ENCODE results near the gene MARF1.

- TF ChIP-seq TAF1 (IDR thresholded peaks at IDR 0.05; ENCODE audit: borderline replicate concordance, low read depth, low read length) (no peak), POLR2A (IDR thresholded peaks at IDR 0.05; ENCODE audit: low read depth, low read length) (no peak; the same call in 1 of the 2 replicates)
Measured at GRCh38 chr16:15644267-15644961, 1.5 kb upstream of the MARF1 start.

Data from GM12892 (cell line).